Small intestine (tissue), 7 donors: ENCODE results near the gene PCDHB8. TPM values are rescaled to one million over a fixed set of nuclear protein-coding genes. Genes with fewer than 3 reads are reported as not detected.
"Not testable (repeated sequence)": the region's sequence is repeated elsewhere in the genome, so short reads cannot be mapped to it uniquely, and the experiment has no call there.

ENCODE experiments used
- DNase-seq, 2 donors: peaks; one replicate each; pipeline versions ENCODE4 v3.0.0 to v3.0.0-alpha.2; 2013
- FAIRE-seq: peaks from 2 replicates; lab custom pipeline; 2012; peaks lifted over from hg19 to GRCh38; lab: Jason Lieb, UNC
- H3K27ac ChIP-seq, 3 donors: one replicate each; pipeline ENCODE4 v1.5.1; 2013; ENCODE audit warnings: low read length in 2 of 3, mild to moderate bottlenecking in 2 of 3, control low read depth in 1 of 3, inconsistent platforms in 1 of 3, low read depth in 1 of 3, moderate library complexity in 1 of 3
- H3K27me3 ChIP-seq, 3 donors: one replicate each; pipeline ENCODE4 v1.6.1; 2013; ENCODE audit warnings: low read length in 3 of 3, inconsistent platforms in 1 of 3; ENCODE audit not compliant: control insufficient read depth in 3 of 3, insufficient read depth in 3 of 3
- H3K36me3 ChIP-seq, 3 donors: one replicate each; pipeline ENCODE4 v1.6.1; 2013; ENCODE audit warnings: low read length in 3 of 3, inconsistent platforms in 1 of 3, low read depth in 1 of 3, mild to moderate bottlenecking in 1 of 3, moderate library complexity in 1 of 3; ENCODE audit not compliant: control insufficient read depth in 3 of 3, insufficient read depth in 2 of 3
- H3K4me1 ChIP-seq, 3 donors: one replicate each; pipeline ENCODE4 v1.6.1; 2013; ENCODE audit warnings: low read length in 2 of 3, inconsistent platforms in 1 of 3, low read depth in 1 of 3, mild to moderate bottlenecking in 1 of 3, moderate library complexity in 1 of 3; ENCODE audit not compliant: control insufficient read depth in 3 of 3, insufficient read depth in 2 of 3
- H3K4me3 ChIP-seq, 3 donors: one replicate each; pipeline ENCODE4 v1.5.1; 2013; ENCODE audit warnings: low read length in 3 of 3, control low read depth in 1 of 3, inconsistent platforms in 1 of 3, low read depth in 1 of 3, mild to moderate bottlenecking in 1 of 3, moderate library complexity in 1 of 3
- H3K9me3 ChIP-seq, 2 donors: one replicate each; pipeline ENCODE4 v1.6.1; 2013; ENCODE audit warnings: low read depth in 1 of 2, low read length in 1 of 2; ENCODE audit not compliant: control insufficient read depth in 2 of 2, insufficient read depth in 1 of 2
- WGBS, 3 donors: extraction: QIAGEN DNeasy Blood & Tissue Kit; methylation state at CpG; one replicate each; pipeline ENCODE4 v1.1.7; 2013; 5-methylcytosine and 5-hydroxymethylcytosine counted together
- polyA plus RNA-seq, 4 donors: library from polyadenylated mRNA; stranded (reverse) in 3 of 4; unstranded in 1 of 4; fragments of 200-250 nt in 3 of 4; fragments of 120-200 nt in 1 of 4; gene quantifications; one replicate each; pipeline versions ENCODE4 v1.2.1 to v1.2.3, GENCODE V29; 2013
- donor health status: healthy with polysubstance abuse.
- donor health status: control.
- donor health status: control.
- donor health status: Bipolar disorder and iron deficiency.
- donor health status: healthy.

PCDHB8 gene
- polyA plus RNA-seq, 4 donors = 0.18 to 0.49 TPM; not detected in 2

- DNase-seq, H3K27ac ChIP-seq, H3K36me3 ChIP-seq, H3K4me1 ChIP-seq, FAIRE-seq, H3K4me3 ChIP-seq, H3K27me3 ChIP-seq: not testable (repeated sequence)
- peaks cover 3 to 26% of the 10 kb centered on the region in 2 donors for H3K9me3 ChIP-seq
- WGBS, 3 donors = 36 to 56% (median 48%) methylated on average over 11 to 34 of the region's 35 CpGs
Measured at GRCh38 chr5:141189131-141189530, 11.5 kb downstream of the PCDHB8 start.

- H3K27me3 ChIP-seq = peaks cover 0 to 5% (median 0%) of the 10 kb centered on the region in 3 donors
- no peak for DNase-seq
- H3K36me3 ChIP-seq = no peaks in the 10 kb centered on the region
- WGBS, 3 donors = 9 to 22% (median 19%) methylated on average over 10 of the region's 10 CpGs
- H3K4me3 ChIP-seq = no peak within 1 kb of the TSS
- no peaks in the 10 kb centered on the region for H3K4me1 ChIP-seq
- H3K9me3 ChIP-seq = peaks cover 3 to 19% of the 10 kb centered on the region in 2 donors
- no peak for FAIRE-seq
- no peak within 1 kb of the TSS for H3K27ac ChIP-seq
Measured at GRCh38 chr5:141192110-141192725, 14.6 kb downstream of the PCDHB8 start, which contains the start of gene PCDHB10. TSS of gene PCDHB10 (plus strand) at chr5:141192353. CDS start at chr5:141192553, 200 bp downstream.

- not testable (repeated sequence) for H3K36me3 ChIP-seq, H3K27ac ChIP-seq, DNase-seq, FAIRE-seq, H3K4me1 ChIP-seq, H3K27me3 ChIP-seq, H3K4me3 ChIP-seq
- peaks cover 3 to 18% of the 10 kb centered on the region in 2 donors for H3K9me3 ChIP-seq
- 37 to 60% (median 60%) methylated on average over 19 to 25 of the region's 37 CpGs for WGBS, 3 donors
Measured at GRCh38 chr5:141194332-141194731, 16.7 kb downstream of the PCDHB8 start.

GRCh38 chr5:141196363-141196762, 18.8 kb downstream of the PCDHB8 start:
- Histone ChIP-seq H3K27me3 (peaks cover 0 to 8% (median 0%) of the 10 kb centered on the region in 3 donors), H3K9me3 (peaks cover 1 to 29% of the 10 kb centered on the region in 2 donors), H3K4me3 (no peak overlapping the region), H3K27ac (no peak overlapping the region), H3K36me3 (no peaks in the 10 kb centered on the region), H3K4me1 (no peaks in the 10 kb centered on the region)
- 25 to 50% (median 30%) methylated on average over 3 of the region's 3 CpGs for WGBS, 3 donors
- DNase-seq = no peak
- FAIRE-seq = no peak

GRCh38 chr5:141199359-141200235, 22.0 kb downstream of the PCDHB8 start, which contains the start of gene PCDHB11:
TSS of gene PCDHB11 (plus strand) at chr5:141199627. CDS start at chr5:141199775, 148 bp downstream.
- DNase-seq = no peak
- FAIRE-seq = no peak
- Histone ChIP-seq H3K36me3 (no peaks in the 10 kb centered on the region), H3K27me3 (peaks cover 0 to 3% (median 0%) of the 10 kb centered on the region in 3 donors), H3K4me3 (no peak within 1 kb of the TSS), H3K9me3 (peaks cover 0 to 32% of the 10 kb centered on the region in 2 donors), H3K27ac (no peak within 1 kb of the TSS), H3K4me1 (no peaks in the 10 kb centered on the region)
- 36 to 52% (median 40%) methylated on average over 21 of the region's 21 CpGs for WGBS, 3 donors

- H3K36me3 ChIP-seq, H3K27ac ChIP-seq, H3K4me1 ChIP-seq, FAIRE-seq, H3K27me3 ChIP-seq, DNase-seq, H3K4me3 ChIP-seq: not testable (repeated sequence)
- 42 to 58% (median 50%) methylated on average over 23 to 27 of the region's 38 CpGs for WGBS, 3 donors
- H3K9me3 ChIP-seq = peaks cover 0 to 35% of the 10 kb centered on the region in 2 donors
Measured at GRCh38 chr5:141201126-141201525, 23.5 kb downstream of the PCDHB8 start.

- not testable (repeated sequence) for H3K36me3 ChIP-seq, H3K4me3 ChIP-seq, DNase-seq, H3K27ac ChIP-seq, FAIRE-seq, H3K4me1 ChIP-seq, H3K27me3 ChIP-seq
- 37 to 63% (median 51%) methylated on average over 13 to 33 of the region's 35 CpGs for WGBS, 3 donors
- peaks cover 0 to 35% of the 10 kb centered on the region in 2 donors for H3K9me3 ChIP-seq
Measured at GRCh38 chr5:141201646-141202045, 24.1 kb downstream of the PCDHB8 start.

GRCh38 chr5:141208478-141208877, 30.9 kb downstream of the PCDHB8 start, which contains the start of gene PCDHB12:
TSS of gene PCDHB12 (plus strand) at chr5:141208719. CDS start at chr5:141208908, 189 bp downstream.
- no peak within 1 kb of the TSS for H3K4me3 ChIP-seq
- DNase-seq (no peak), FAIRE-seq (no peak)
- no peak within 1 kb of the TSS for H3K27ac ChIP-seq
- WGBS, 3 donors = 20 to 31% (median 26%) methylated on average over 11 of the region's 11 CpGs
- H3K36me3 ChIP-seq = no peaks in the 10 kb centered on the region
- peaks cover 0 to 4% (median 0%) of the 10 kb centered on the region in 3 donors for H3K27me3 ChIP-seq
- H3K4me1 ChIP-seq = no peaks in the 10 kb centered on the region
- peaks cover 0 to 18% of the 10 kb centered on the region in 2 donors for H3K9me3 ChIP-seq
